ENCODE measurements around the gene BRWD1. TPM values are rescaled to one million over a fixed set of nuclear protein-coding genes. Genes with fewer than 3 reads are reported as not detected.

BRWD1 gene
- total and polyA plus RNA-seq, 10 donors: 7.2 to 98.0 (median 55.7) TPM

DNA sequence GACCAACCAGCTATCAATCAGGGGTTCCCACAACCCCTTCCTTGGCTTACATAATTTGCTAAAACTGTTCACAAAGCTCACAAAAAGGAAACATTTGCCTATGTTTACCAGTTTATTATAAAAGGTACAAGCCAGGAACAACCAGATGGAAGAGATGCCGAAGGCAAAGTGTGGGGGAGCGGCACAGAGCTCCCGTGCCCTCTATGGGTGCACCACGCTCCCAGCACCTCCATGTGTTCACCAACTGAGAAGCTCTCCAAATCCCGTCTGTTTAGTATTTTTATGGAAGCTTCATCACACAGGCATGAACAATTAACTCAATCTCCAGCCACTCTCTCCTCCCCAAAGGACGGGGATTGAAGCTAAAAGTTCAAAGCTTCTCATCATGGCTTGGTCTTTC, 163.1 kb downstream of the BRWD1 start:
- no peak overlapping the region for H3K4me3 ChIP-seq
- DNase-seq: no peak
- peaks cover 0 to 2% (median 0%) of the 10 kb centered on the region in 8 donors for H3K9me3 ChIP-seq
- no peaks in the 10 kb centered on the region for H3K36me3 ChIP-seq
- intact Hi-C loops (cut with DNase I; ENCODE audit: low total_unique reads): no loop called here
- 86 to 93% (median 90%) methylated on average over 6 of the region's 6 CpGs for WGBS, 5 donors
- H3K27me3 ChIP-seq (replicated peaks in 1 of 7): no peaks in the 10 kb centered on the region
- TF ChIP-seq, protein P1, sequence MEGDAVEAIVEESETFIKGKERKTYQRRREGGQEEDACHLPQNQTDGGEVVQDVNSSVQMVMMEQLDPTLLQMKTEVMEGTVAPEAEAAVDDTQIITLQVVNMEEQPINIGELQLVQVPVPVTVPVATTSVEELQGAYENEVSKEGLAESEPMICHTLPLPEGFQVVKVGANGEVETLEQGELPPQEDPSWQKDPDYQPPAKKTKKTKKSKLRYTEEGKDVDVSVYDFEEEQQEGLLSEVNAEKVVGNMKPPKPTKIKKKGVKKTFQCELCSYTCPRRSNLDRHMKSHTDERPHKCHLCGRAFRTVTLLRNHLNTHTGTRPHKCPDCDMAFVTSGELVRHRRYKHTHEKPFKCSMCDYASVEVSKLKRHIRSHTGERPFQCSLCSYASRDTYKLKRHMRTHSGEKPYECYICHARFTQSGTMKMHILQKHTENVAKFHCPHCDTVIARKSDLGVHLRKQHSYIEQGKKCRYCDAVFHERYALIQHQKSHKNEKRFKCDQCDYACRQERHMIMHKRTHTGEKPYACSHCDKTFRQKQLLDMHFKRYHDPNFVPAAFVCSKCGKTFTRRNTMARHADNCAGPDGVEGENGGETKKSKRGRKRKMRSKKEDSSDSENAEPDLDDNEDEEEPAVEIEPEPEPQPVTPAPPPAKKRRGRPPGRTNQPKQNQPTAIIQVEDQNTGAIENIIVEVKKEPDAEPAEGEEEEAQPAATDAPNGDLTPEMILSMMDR (IDR thresholded peaks at IDR 0.05 in 8 of 11, conservative IDR thresholded peaks at IDR 0.05 in 3 of 11): no peak
- TF ChIP-seq POLR2AphosphoS5 (IDR thresholded peaks at IDR 0.05): no peak
- TF ChIP-seq POLR2A (IDR thresholded peaks at IDR 0.05): no peak
- no peak overlapping the region for H3K27ac ChIP-seq
- no peaks in the 10 kb centered on the region for H3K4me1 ChIP-seq

GRCh38 chr21:39149882-39150281, 163.6 kb downstream of the BRWD1 start:
- H3K4me1 ChIP-seq: no peaks in the 10 kb centered on the region
- DNase-seq: no peak
- no peaks in the 10 kb centered on the region for H3K27me3 ChIP-seq (replicated peaks in 1 of 7)
- no peak overlapping the region for H3K27ac ChIP-seq
- H3K9me3 ChIP-seq: peaks cover 0 to 6% (median 0%) of the 10 kb centered on the region in 8 donors
- intact Hi-C loops (cut with DNase I; ENCODE audit: low total_unique reads): no loop called here
- no peaks in the 10 kb centered on the region for H3K36me3 ChIP-seq
- H3K4me3 ChIP-seq: no peak overlapping the region
- TF ChIP-seq POLR2AphosphoS5 (IDR thresholded peaks at IDR 0.05) (no peak), POLR2A (IDR thresholded peaks at IDR 0.05) (no peak)
- TF ChIP-seq, protein P1 (IDR thresholded peaks at IDR 0.05 in 8 of 11, conservative IDR thresholded peaks at IDR 0.05 in 3 of 11): no peak

GRCh38 chr21:39148975-39149374, 164.5 kb downstream of the BRWD1 start:
- 77 to 87% (median 85%) methylated on average over 2 of the region's 2 CpGs for WGBS, 5 donors

DNA sequence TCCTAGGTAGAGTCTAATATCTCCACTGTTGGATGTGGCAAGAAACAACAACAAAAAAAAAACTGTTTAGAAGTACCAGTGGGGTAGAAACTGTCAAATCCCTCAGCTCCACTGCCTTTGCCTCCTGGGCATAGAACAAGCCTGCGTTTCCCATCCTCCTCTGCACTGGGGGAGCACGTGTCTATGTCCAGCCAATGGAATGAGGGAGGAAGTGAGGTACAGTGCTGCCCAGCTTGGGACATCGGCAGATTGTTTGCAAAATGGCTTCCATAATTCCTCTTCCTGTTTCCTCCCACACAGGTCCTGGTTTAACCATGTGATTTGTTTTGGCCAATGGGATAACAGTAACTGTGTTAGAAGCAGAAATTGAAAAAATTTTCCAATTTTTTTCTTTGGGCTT, 169.2 kb downstream of the BRWD1 start:
- no peaks in the 10 kb centered on the region for H3K27me3 ChIP-seq (replicated peaks in 1 of 7)
- no peaks in the 10 kb centered on the region for H3K4me1 ChIP-seq
- TF ChIP-seq POLR2AphosphoS5 (IDR thresholded peaks at IDR 0.05) (no peak), POLR2A (IDR thresholded peaks at IDR 0.05) (no peak)
- TF ChIP-seq, protein P1 (IDR thresholded peaks at IDR 0.05 in 8 of 11, conservative IDR thresholded peaks at IDR 0.05 in 3 of 11): no peak
- intact Hi-C loops (cut with DNase I; ENCODE audit: low total_unique reads): no loop called here
- no peak for DNase-seq
- H3K9me3 ChIP-seq: peaks cover 0 to 15% (median 2%) of the 10 kb centered on the region in 8 donors
- no peak overlapping the region for H3K4me3 ChIP-seq
- H3K36me3 ChIP-seq: no peaks in the 10 kb centered on the region
- 68 to 87% (median 79%) methylated on average over 3 of the region's 3 CpGs for WGBS, 5 donors
- H3K27ac ChIP-seq: no peak overlapping the region

More at GRCh38 chr21:39148975-39149374, 164.5 kb downstream of the BRWD1 start:
- Histone ChIP-seq H3K27me3 (replicated peaks in 1 of 7) (no peaks in the 10 kb centered on the region), H3K4me1 (no peaks in the 10 kb centered on the region), H3K9me3 (peaks cover 0 to 15% (median 2%) of the 10 kb centered on the region in 8 donors), H3K4me3 (no peak overlapping the region), H3K36me3 (no peaks in the 10 kb centered on the region), H3K27ac (no peak overlapping the region)
- no peak for TF ChIP-seq POLR2A (IDR thresholded peaks at IDR 0.05)
- TF ChIP-seq POLR2AphosphoS5 (IDR thresholded peaks at IDR 0.05): no peak
- TF ChIP-seq, protein P1 (IDR thresholded peaks at IDR 0.05 in 8 of 11, conservative IDR thresholded peaks at IDR 0.05 in 3 of 11): no peak
- DNase-seq: no peak
- intact Hi-C loops (cut with DNase I; ENCODE audit: low total_unique reads): no loop called here
